Hematopoietic multipotent progenitor cell treated with erythropoietin and hydrocortisone succinate and interleukin-3 and kit ligand, for 15 days (in vitro differentiated cells): Measurements from ENCODE around the gene SULT6B1.

Experiments
- DNase-seq: peaks from one replicate; pipeline ENCODE4 v3.0.0-alpha.2; 2015; ENCODE audit warnings: low spot score

The SULT6B1 gene

GRCh38 chr2:37149626-37150322 lies 38.7 kb downstream of the SULT6B1 start:
- no peak for DNase-seq

DNA sequence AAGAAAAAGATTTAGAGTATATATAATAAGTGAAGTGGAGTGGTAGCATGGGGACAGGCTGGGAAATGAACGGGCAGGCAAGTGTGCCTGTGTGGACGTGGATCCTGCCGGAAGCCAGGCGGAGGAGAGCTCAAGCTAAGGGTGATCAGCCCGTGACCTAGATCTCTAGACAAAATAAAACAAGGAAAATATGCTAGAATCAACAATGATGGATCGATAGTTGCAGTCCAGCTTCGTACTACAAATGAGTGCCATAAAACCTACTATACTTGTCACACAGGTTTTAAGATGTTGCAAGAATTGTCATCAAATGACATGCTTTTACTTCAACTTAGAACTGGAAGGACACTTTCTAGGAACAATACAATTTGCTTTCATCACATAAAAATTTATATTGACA lies 40.1 kb downstream of the SULT6B1 start:
- no peak for DNase-seq

- no peak for DNase-seq
Measured at GRCh38 chr2:37146062-37146461, 42.4 kb downstream of the SULT6B1 start.

DNA sequence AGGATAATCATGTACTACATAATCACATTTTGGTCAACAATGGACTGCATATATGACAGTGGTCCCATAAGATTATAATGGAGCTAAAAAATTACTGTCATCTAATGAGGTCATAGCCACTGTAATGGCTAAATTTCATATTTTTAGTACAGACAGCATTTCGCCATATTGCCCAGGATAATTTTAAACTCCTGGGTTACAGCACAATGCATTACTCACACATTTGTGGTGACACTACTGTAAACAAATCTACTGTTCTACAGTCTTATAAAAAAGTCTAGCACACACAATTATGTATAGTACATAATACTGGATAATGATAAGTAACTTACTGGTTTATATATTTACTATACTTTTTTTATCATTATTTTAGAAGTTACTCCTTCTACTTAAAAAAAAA lies 44.5 kb downstream of the SULT6B1 start:
- DNase-seq = no peak

- no peak for DNase-seq
Measured at GRCh38 chr2:37142546-37142945, 45.9 kb downstream of the SULT6B1 start.

DNA sequence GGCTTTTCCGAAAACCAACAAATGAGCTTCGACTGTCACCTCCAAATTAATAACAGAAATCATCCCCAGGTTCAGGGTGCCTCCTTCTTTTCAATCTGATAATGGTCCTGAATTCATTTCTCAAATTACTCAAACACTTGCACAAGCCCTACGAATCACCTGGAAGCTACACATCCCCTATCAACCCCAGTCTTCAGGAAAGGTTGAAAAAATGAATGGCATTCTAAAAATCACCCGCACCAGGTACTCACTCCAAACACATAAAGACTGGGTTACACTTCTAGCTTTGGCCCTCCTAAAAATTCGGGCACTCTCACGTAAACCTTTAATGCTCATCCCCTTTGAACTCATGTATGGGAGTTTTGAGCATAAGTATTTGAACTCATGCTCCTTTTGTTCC lies 55.6 kb downstream of the SULT6B1 start:
- DNase-seq = no peak

DNA sequence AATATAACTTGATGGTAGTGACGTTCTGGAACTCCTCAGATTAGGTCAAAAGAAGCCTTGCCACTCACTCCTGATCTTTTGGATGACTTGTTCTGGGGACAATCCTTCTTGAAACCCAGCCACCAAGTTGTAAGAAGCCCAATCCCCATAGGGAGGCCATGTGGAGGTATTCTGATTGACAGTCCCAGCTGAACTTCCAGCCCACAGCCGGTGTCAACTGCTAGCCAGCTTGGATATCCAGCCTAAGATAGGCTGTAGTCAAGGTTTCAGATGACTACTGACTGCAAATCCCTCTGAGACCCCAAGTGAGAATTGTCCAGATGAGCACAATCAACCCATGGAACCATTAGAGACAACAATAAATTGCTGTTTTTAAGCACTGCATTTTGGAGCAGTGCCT lies 63.1 kb downstream of the SULT6B1 start:
- no peak for DNase-seq

GRCh38 chr2:37119157-37119556 lies 69.3 kb downstream of the SULT6B1 start:
- no peak for DNase-seq
